HG02885 (cell line): ENCODE measurements around the gene MXRA8.

Experiments
- ATAC-seq: cut with Tn5 transposase; IDR thresholded peaks from one replicate; pipeline ENCODE4 v1.9.1; 2021; ENCODE audit warnings: mild to moderate bottlenecking; ENCODE audit not compliant: unreplicated experiment, poor library complexity

Gene MXRA8

GRCh38 chr1:1352786-1353388 lies 5.5 kb downstream of the MXRA8 start:
- no peak for ATAC-seq

- no peak for ATAC-seq
Observed at GRCh38 chr1:1351511-1352427, 6.6 kb downstream of the MXRA8 start.

- ATAC-seq, result peak; percentile 64
Observed at GRCh38 chr1:1349256-1350012, 8.9 kb downstream of the MXRA8 start, which contains the start of gene DVL1. Gene DVL1 (minus strand): TSS chr1:1349418. CDS start chr1:1349065, 353 bp downstream.

GRCh38 chr1:1348420-1349255 lies 9.7 kb downstream of the MXRA8 start:
- ATAC-seq, result peak; percentile 8

- no peak for ATAC-seq
Observed at GRCh38 chr1:1347663-1348419, 10.5 kb downstream of the MXRA8 start.

GRCh38 chr1:1347026-1347595 lies 11.2 kb downstream of the MXRA8 start:
- ATAC-seq, result no peak

- no peak for ATAC-seq
Observed at GRCh38 chr1:1346501-1346890, 11.9 kb downstream of the MXRA8 start.

GRCh38 chr1:1345860-1346500 lies 12.4 kb downstream of the MXRA8 start:
- no peak for ATAC-seq

- no peak for ATAC-seq
Observed at GRCh38 chr1:1345384-1345783, 13.0 kb downstream of the MXRA8 start.

- ATAC-seq, result no peak
Observed at GRCh38 chr1:1344655-1345361, 13.5 kb downstream of the MXRA8 start.

- ATAC-seq, result no peak
Observed at GRCh38 chr1:1343811-1344421, 14.4 kb downstream of the MXRA8 start.

GRCh38 chr1:1342584-1343115 lies 15.7 kb downstream of the MXRA8 start:
- ATAC-seq, result no peak

GRCh38 chr1:1342061-1342562 lies 16.2 kb downstream of the MXRA8 start:
- ATAC-seq, result no peak

GRCh38 chr1:1341549-1342021 lies 16.8 kb downstream of the MXRA8 start:
- no peak for ATAC-seq

GRCh38 chr1:1340791-1341548 lies 17.4 kb downstream of the MXRA8 start:
- no peak for ATAC-seq

GRCh38 chr1:1340185-1340584 lies 18.2 kb downstream of the MXRA8 start:
- ATAC-seq, result no peak
